ENCODE results near the gene RREB1.

RREB1 gene

DNA sequence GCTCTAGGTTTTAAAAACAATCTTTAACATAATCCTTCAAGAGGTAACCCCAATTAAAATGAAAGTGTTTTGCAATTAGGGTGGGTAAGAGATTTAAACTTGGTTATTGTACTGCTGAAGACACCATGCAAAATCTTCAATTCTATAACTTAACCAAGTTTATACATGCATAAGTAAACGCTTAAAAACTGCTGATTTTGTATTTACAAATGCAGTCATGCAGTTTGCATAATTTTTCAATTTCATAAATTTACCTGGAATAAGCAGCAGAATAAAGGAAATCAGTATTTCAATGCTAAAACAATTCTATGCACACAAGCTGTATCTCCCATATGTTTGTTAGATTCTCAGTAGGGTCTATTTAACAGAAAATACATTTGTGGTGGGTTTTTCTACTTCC lies 182.3 kb downstream of the RREB1 start:
- DNase-seq (ENCODE audit: low read depth) = no peak
- TF ChIP-seq, protein P1, sequence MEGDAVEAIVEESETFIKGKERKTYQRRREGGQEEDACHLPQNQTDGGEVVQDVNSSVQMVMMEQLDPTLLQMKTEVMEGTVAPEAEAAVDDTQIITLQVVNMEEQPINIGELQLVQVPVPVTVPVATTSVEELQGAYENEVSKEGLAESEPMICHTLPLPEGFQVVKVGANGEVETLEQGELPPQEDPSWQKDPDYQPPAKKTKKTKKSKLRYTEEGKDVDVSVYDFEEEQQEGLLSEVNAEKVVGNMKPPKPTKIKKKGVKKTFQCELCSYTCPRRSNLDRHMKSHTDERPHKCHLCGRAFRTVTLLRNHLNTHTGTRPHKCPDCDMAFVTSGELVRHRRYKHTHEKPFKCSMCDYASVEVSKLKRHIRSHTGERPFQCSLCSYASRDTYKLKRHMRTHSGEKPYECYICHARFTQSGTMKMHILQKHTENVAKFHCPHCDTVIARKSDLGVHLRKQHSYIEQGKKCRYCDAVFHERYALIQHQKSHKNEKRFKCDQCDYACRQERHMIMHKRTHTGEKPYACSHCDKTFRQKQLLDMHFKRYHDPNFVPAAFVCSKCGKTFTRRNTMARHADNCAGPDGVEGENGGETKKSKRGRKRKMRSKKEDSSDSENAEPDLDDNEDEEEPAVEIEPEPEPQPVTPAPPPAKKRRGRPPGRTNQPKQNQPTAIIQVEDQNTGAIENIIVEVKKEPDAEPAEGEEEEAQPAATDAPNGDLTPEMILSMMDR (IDR thresholded peaks at IDR 0.05; ENCODE audit: control insufficient read depth, extremely low read depth, insufficient read depth) = no peak

DNA sequence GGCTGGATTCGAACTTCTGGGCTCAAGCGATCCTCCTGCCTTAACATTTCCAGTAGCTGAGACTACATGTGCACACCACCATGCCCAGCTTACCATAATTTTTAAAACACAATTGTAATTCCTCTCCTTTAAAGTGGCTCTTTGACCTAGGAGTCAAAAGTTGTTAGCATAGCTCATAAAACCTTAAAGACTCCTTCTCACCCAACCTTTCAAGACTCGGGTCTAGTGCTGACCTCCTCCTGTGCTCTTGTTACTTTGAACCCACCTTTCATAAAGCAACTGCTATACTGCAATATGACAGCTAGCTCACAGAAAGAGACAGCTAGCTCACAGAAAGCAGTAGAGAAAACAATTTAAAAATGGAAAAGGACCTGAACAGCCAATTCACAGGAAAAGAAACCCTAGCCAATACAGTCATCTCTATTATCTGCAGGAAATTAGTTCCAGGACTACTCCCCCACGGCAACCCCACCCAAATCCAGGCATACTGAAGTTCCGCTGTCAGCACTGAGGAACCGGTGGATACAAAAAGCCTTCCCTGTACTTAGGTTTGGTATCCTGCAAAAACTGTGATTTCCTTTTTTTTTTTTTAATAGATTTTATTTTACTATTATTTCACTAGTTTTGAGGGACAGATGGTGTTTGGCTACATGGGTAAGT lies 185.0 kb downstream of the RREB1 start:
- no peak overlapping the region for H3K4me3 ChIP-seq (ENCODE audit: low read depth, low read length)
- TF ChIP-seq, protein P1 (IDR thresholded peaks at IDR 0.05; ENCODE audit: control insufficient read depth, extremely low read depth, insufficient read depth) = no peak
- no peak for DNase-seq (ENCODE audit: low read depth)

More for the DNA sequence above, 182.3 kb downstream of the RREB1 start:
- no peak overlapping the region for H3K4me3 ChIP-seq (ENCODE audit: low read depth, low read length)

DNA sequence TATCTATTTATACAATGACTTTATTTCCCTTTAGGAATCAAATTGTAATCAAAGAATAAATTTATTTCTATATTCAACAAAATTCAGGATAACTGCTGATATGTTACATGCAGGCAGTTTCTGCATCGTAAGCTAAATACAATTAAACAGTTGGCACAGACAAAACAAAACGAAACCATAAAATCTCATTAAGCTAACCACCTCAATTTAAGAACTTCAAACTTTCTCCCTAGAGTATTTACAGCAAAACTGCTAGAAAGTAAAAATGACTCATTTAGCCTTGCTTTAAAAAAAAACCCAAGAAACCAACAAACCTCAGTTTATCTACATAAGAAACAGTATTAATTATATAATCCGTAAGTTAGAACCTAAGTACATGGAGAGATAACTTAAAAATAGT lies 188.2 kb downstream of the RREB1 start:
- TF ChIP-seq, protein P1 (IDR thresholded peaks at IDR 0.05; ENCODE audit: control insufficient read depth, extremely low read depth, insufficient read depth) = no peak
- no peak for DNase-seq (ENCODE audit: low read depth)
- no peak overlapping the region for H3K4me3 ChIP-seq (ENCODE audit: low read depth, low read length)

DNA sequence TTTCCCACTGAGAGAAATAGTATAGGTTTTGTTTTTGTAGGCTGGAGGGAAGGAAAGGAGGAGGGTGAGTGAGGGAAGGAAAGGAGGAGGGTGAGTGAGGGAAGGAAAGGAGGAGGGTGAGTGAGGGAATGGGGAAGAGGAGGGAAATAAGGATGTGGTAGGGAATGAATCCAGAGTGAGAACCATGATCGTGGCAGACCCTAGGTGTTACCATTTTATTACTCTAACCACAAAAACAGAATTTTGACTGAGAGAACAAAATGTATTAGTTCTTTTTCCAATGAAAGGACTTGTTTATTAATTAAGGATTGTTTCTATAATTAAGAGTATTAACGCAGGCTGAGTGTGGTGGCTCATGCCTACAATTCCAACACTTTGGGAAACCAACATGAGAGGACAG lies 188.8 kb downstream of the RREB1 start:
- no peak overlapping the region for H3K4me3 ChIP-seq (ENCODE audit: low read depth, low read length)
- no peak for DNase-seq (ENCODE audit: low read depth)
- TF ChIP-seq, protein P1 (IDR thresholded peaks at IDR 0.05; ENCODE audit: control insufficient read depth, extremely low read depth, insufficient read depth) = no peak

DNA sequence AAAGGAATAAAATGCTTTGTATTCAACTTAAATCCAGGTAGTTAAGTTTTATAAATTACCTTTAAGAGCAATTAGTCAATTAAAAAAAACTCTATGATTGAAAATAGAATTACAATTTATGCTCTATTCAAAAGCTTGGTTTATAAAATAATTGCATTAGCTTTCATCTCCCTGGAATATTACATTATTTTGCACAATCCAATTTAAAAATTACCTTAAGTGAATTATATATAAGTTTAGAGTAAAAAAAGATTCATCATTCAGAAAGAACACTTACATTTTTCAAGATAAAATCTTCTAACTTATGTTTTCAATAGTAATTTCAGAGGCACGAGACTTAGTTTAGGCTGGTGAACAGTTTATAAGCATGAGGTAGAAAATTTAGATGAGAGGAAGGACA lies 190.4 kb downstream of the RREB1 start:
- TF ChIP-seq, protein P1 (IDR thresholded peaks at IDR 0.05; ENCODE audit: control insufficient read depth, extremely low read depth, insufficient read depth) = no peak
- no peak overlapping the region for H3K4me3 ChIP-seq (ENCODE audit: low read depth, low read length)
- DNase-seq (ENCODE audit: low read depth) = no peak

DNA sequence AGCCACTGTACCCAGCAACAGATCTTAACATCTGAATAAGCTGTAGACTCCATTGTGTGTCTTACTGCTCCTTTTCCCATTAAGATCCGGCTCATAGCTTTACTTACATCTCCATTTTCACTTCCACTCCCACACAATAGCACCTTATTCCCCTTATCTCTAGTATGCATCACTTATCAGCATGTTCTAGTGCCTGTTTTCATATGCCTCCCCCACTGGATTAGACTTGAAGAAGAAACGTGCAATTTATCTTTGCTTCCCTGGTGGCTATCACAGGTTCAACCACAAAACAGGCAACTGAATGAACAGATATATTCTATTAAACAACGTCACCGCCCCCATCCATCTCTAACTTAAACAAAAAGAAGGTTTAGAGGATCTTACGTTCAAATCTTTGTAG lies 193.2 kb downstream of the RREB1 start:
- TF ChIP-seq, protein P1 (IDR thresholded peaks at IDR 0.05; ENCODE audit: control insufficient read depth, extremely low read depth, insufficient read depth) = no peak
- no peak overlapping the region for H3K4me3 ChIP-seq (ENCODE audit: low read depth, low read length)
- DNase-seq (ENCODE audit: low read depth) = no peak
